ENCODE results near the gene MZF1.

DNA sequence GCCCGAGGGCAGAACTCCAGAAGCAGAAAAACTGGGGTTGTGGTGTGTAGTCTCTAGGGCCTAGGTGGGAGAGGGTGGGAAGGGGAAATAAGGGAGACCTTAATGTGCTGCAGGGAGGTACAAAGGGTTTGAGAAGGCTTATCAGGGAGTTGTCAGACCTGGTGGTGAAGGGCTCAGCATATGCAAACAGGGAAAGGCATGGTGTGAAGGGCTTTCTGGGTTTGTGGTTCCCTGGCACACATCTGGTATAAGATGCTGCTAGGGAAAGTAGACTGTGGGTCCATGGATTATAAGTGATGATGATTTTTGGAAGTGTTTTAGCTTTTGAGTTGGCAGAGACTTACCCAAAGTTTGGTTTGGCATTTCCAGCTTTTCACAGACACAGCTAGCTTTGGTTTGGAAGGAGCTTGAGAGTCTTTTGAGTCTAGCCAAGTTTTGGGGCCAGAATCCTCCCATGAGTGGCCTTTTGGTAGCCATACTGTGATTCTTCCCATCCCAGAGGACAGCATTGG is 27.1 kb downstream of the MZF1 start:
- TF ChIP-seq, protein P1, sequence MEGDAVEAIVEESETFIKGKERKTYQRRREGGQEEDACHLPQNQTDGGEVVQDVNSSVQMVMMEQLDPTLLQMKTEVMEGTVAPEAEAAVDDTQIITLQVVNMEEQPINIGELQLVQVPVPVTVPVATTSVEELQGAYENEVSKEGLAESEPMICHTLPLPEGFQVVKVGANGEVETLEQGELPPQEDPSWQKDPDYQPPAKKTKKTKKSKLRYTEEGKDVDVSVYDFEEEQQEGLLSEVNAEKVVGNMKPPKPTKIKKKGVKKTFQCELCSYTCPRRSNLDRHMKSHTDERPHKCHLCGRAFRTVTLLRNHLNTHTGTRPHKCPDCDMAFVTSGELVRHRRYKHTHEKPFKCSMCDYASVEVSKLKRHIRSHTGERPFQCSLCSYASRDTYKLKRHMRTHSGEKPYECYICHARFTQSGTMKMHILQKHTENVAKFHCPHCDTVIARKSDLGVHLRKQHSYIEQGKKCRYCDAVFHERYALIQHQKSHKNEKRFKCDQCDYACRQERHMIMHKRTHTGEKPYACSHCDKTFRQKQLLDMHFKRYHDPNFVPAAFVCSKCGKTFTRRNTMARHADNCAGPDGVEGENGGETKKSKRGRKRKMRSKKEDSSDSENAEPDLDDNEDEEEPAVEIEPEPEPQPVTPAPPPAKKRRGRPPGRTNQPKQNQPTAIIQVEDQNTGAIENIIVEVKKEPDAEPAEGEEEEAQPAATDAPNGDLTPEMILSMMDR (conservative IDR thresholded peaks at IDR 0.05; ENCODE audit: low read depth, low read length) = no peak
- no peak for TF ChIP-seq EZH2 (IDR thresholded peaks at IDR 0.05; ENCODE audit: low read length, unreplicated experiment)
